ENCODE measurements around the gene NPM1. TPM values are rescaled to one million over a fixed set of nuclear protein-coding genes. Genes with fewer than 3 reads are reported as not detected.

Gene NPM1
- total RNA-seq, 4 donors from 2014 or later: 435 to 1,440 (median 518) TPM

GRCh38 chr5:171415115-171415730 is 27.6 kb downstream of the NPM1 start:
- DNase-seq (ENCODE audit: low spot score in 2 of 2): peak in 1 of 2 donors; percentile 43
- TF ChIP-seq CTCF (IDR thresholded peaks at IDR 0.05) (no peak), POLR2A (IDR thresholded peaks at IDR 0.05) (no peak)
- H3K4me3 ChIP-seq (ENCODE audit: low read depth, poor library complexity, severe bottlenecking): no peak overlapping the region
- intact Hi-C loops (cut with DNase I; ENCODE audit: low total_unique reads): loop anchor here (10.0 kb wide), 1 partner anchor 640 kb away; no protein-coding TSS in a partner anchor
- WGBS, 2 donors: 80 to 87% methylated on average over 9 of the region's 9 CpGs

- intact Hi-C loops (cut with DNase I; ENCODE audit: low total_unique reads): loop anchor here (10.0 kb wide), 1 partner anchor 638 kb away; no protein-coding TSS in a partner anchor
- H3K4me3 ChIP-seq (ENCODE audit: low read depth, poor library complexity, severe bottlenecking): no peak overlapping the region
- peak in 1 of 2 donors; percentile 36 for DNase-seq (ENCODE audit: low spot score in 2 of 2)
- WGBS, 2 donors: 87 to 90% methylated on average over 11 of the region's 11 CpGs
- TF ChIP-seq POLR2A (IDR thresholded peaks at IDR 0.05) (no peak), CTCF (IDR thresholded peaks at IDR 0.05) (no peak)
Measured at GRCh38 chr5:171416160-171417049, 28.8 kb downstream of the NPM1 start.

- no peak overlapping the region for H3K4me3 ChIP-seq (ENCODE audit: low read depth, poor library complexity, severe bottlenecking)
- intact Hi-C loops (cut with DNase I; ENCODE audit: low total_unique reads): loop anchor here (10.0 kb wide), 1 partner anchor 636 kb away; no protein-coding TSS in a partner anchor
- TF ChIP-seq POLR2A (IDR thresholded peaks at IDR 0.05) (no peak), CTCF (IDR thresholded peaks at IDR 0.05) (peak in 1 of 3 donors; percentile 63)
- peak; percentile 50 to 93 for DNase-seq (ENCODE audit: low spot score in 2 of 2)
- 12 to 21% methylated on average over 18 to 26 of the region's 26 CpGs for WGBS, 2 donors
Measured at GRCh38 chr5:171418316-171418981, 30.8 kb downstream of the NPM1 start.

DNA sequence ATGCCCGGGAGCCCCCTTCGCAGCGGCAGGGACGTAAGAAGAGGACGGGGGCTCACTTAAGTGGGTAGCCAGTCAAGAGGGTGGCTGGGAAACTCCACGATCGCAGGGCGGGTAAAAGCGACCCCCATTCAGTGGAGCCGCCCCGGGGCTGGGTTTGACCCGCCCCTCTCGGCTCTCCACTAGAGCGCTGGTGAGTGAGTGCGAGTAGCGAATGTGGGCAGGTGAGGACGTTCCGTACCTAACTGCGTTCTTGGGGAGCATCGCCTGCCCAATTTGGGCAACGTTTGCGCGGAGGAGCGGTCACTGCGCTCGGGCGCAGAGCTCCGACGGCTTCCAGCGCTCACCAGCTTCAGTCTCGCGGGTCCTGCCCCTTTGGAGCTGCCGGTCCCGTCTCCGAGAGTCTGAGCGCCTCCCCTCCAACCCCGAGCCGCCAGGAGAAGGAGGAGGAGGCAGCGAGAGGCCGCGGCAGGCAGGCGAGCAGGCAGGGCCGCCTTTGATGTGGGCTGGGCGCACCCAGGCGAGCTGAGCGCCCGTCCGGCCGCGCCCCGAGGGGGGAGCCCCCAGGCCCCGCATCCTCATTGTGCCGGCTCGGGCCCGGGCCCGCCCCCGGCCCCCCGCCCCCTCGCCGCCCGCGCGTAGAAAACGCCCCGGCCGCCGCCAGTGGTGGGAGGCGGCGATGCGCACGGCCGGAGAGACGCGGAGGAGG is 31.5 kb downstream of the NPM1 start, which contains the start of gene FGF18:
Gene FGF18 (plus strand): TSS at position 666 of the 706 bp plus-strand sequence. CDS start 553 bp downstream, outside the sequence.
- TF ChIP-seq CTCF (IDR thresholded peaks at IDR 0.05) (no peak), POLR2A (IDR thresholded peaks at IDR 0.05) (no peak)
- intact Hi-C loops (cut with DNase I; ENCODE audit: low total_unique reads): loop anchor here (10.0 kb wide), 1 partner anchor 636 kb away; no protein-coding TSS in a partner anchor
- 0 to 2% methylated on average over 27 to 31 of the region's 74 CpGs for whole genome bisulfite sequencing, 2 donors
- no peak within 1 kb of the TSS for H3K4me3 ChIP-seq (ENCODE audit: low read depth, poor library complexity, severe bottlenecking)
- peak in 1 of 2 donors; percentile 84 for DNase-seq (ENCODE audit: low spot score in 2 of 2)

Measured in lower leg skin (tissue), 4 donors.